ENCODE measurements around the gene OR52E5.

Gene OR52E5

DNA sequence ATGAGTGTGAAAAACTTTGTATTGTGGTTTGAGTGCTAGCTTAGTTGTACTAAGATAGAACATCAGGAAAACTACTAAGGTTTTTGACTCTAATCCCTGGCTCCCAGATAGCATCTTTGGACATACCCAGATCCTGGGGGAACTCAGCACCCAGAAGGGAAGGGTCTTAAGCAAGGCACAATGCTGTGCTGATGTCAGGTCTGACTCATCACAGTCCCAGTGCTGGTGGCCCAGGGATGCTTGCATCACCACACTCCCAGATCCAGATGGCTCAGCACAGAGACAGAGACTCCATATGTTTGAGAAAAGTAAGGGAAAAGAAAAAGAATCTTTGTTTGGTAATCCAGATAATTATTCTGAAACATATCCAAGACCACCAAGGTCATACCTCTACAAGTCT lies 30.8 kb downstream of the OR52E5 start:
- no peak for TF ChIP-seq CTCF (IDR thresholded peaks at IDR 0.05)

DNA sequence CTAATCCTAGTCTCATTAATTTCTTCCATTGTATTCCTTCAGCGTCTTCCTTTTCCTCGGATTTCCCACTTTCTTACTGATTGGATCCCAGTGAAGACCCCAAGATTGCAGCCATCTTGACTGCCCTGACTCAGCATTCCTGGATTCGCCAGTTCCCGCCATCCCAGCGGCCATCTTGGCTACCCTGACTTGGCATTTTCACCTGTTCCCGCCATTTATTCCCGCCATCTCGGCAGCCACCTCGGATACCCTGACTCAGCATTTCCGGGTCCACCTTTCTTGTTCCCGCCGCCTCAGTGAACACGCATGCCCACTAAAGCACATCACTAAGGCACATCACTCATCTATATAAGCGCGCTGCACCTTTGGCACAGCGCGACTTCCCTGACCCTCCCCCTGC lies 35.3 kb downstream of the OR52E5 start:
- TF ChIP-seq CTCF (IDR thresholded peaks at IDR 0.05) = no peak

DNA sequence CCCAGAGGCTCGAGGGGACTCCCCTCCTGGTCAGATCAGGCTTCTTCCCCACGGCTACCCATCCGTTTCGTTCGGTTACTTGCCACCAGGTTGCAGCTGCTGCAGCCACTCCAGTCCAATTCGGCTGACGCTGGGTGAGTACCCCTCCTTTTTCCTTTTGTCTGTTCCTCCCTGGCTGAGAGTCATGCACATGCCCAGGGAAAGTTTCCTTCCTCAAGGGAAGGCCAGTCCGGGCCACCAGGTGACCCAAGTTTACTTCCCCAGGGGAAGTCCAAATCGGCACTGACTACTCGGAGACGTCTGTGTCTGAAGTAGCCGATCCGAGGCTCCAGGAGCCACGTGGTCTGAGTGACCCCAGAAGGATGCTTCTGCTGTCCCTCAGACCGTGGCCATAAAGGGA lies 35.8 kb downstream of the OR52E5 start:
- no peak for TF ChIP-seq CTCF (IDR thresholded peaks at IDR 0.05)

GRCh38 chr11:5929571-5930368 lies 36.8 kb downstream of the OR52E5 start:
- TF ChIP-seq CTCF (IDR thresholded peaks at IDR 0.05) = no peak

DNA sequence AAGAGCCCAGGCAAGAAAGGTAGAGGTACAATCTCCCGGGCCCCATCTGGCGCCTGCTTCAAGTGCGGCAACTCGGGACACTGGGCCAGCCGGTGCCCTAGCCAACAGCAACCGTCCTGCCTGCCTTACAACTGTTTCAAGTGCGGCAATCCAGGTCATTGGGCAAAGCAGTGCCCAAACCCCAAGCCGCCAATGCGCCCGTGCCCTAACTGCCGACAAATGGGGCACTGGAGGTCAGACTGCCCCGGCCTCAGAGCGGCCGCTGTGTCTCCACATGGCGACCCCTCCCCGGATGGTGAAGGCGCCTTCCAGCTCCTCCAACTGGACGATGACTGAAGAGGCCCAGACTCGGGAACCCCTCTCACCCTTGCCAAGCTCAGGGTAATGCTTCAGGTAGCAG lies 37.6 kb downstream of the OR52E5 start:
- TF ChIP-seq CTCF (IDR thresholded peaks at IDR 0.05) = no peak

- TF ChIP-seq CTCF (IDR thresholded peaks at IDR 0.05) = no peak
Measured at GRCh38 chr11:5931061-5931460, 38.1 kb downstream of the OR52E5 start.

- no peak for TF ChIP-seq CTCF (IDR thresholded peaks at IDR 0.05)
Measured at GRCh38 chr11:5932671-5933070, 39.7 kb downstream of the OR52E5 start.

GRCh38 chr11:5933116-5933515 lies 40.1 kb downstream of the OR52E5 start:
- TF ChIP-seq CTCF (IDR thresholded peaks at IDR 0.05) = no peak
